HG03025 (cell line): Measurements from ENCODE around the gene ELMO3.

ENCODE experiments used
- ATAC-seq: cut with Tn5 transposase; IDR thresholded peaks from one replicate; pipeline ENCODE4 v1.9.1; 2021; ENCODE audit warnings: mild to moderate bottlenecking, moderate library complexity; ENCODE audit not compliant: unreplicated experiment, low FRiP score

ELMO3 gene

DNA sequence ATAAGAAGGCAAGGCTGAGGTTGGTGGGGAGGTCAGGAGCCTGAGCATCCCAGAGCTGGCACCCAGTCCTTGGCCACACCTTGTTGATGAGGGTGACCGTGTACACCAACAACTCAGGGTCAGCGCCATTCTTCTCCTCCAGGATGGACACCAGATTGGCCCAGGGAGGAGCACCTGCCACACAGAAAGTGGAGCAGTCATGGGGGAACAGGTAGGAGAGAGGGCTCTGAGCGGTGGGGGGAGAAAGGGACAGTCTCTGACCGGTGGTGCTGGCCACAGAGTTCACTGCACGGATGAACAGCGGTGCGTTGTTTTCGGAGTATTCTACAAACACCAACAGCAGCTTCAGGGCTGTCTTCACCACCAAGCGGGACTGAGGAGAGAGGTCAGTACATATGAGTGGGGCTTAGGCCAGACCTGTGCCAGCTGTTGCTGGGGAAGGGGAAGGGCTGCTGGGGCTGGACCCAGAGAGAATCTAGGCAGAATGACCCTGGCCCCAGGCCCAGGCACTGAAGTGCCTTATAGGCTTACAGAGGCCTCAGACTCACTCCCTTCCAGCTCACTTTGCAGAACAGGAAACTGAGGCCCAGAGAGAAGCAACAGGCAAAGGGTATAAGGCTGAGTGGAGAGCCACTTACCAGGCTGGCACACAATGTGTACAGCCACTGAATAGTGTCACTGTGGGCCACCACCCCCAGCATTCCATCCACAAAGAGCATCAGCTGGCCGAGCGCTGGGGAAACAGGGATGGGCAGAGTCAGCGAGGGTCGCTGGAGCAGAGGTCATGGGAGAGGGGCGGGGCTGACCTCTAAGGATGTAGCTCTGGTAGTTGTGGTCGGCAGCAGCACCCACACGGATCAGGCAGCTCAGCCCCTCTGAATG lies 38.7 kb downstream of the ELMO3 start:
- ATAC-seq = no peak

DNA sequence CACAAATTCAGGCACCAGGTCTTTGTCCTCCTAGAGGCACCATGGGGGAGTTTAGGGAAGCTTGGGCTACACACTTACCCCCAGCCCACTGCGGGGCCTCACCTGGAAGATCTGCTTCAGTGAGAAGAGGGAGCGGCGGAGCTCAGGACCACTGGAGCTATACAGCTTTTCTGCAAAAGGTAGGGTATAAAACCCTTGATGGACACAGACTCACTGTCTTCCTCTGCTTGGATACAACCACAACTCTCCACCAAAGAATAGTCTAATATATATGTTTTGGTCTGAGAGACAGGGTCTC lies 39.3 kb downstream of the ELMO3 start:
- no peak for ATAC-seq

DNA sequence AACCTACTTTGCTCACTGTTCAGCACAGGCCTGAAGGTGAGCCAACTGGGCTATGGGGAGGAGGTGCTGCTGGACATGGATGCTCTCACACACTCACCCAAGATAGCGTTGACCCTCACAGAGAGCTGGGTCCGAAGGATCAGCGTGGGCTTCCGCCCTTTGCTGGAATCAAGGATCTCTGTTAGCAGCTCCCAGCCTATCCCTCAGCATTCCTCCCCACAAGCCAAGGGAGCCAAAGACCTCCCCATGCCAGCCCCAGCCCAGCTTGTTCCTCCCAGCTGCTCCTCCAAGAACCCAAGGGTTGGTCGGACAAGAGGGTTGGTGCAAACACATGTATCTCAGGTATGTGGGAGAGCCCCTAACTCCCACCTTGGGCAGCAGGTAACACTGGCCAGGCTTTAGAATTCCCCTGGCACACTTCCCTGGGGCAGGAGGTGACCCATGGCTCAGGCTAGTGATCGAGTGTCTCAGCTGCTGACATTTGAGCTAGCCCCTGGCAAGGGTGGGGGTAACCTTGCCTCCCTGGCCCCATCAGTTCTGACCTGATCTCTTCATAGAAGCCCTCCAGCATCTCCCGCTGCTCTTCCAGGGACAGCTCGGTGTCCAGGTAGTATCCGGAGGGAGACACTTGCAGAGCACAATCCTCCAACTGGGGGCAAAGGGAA lies 40.0 kb downstream of the ELMO3 start:
- ATAC-seq = no peak

DNA sequence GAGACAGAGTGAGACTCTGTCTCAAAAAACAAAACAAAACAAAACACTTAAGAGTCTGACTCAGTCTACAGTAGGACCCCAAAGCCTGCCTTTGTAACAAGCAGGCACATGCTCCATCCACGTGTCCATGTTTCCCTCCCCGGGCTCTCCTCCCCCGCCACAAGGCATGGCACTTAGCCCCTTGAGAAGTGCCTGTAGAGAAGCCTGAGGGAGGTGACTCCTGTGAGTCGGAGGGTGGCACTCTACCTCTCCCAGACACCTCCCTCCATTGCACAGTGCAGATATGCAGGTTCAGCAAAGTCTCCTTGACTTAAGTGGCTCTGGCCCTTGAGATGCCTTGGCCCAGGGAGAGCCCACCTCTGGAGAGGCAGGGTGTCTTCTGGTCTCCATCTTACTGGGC lies 41.6 kb downstream of the ELMO3 start:
- no peak for ATAC-seq

DNA sequence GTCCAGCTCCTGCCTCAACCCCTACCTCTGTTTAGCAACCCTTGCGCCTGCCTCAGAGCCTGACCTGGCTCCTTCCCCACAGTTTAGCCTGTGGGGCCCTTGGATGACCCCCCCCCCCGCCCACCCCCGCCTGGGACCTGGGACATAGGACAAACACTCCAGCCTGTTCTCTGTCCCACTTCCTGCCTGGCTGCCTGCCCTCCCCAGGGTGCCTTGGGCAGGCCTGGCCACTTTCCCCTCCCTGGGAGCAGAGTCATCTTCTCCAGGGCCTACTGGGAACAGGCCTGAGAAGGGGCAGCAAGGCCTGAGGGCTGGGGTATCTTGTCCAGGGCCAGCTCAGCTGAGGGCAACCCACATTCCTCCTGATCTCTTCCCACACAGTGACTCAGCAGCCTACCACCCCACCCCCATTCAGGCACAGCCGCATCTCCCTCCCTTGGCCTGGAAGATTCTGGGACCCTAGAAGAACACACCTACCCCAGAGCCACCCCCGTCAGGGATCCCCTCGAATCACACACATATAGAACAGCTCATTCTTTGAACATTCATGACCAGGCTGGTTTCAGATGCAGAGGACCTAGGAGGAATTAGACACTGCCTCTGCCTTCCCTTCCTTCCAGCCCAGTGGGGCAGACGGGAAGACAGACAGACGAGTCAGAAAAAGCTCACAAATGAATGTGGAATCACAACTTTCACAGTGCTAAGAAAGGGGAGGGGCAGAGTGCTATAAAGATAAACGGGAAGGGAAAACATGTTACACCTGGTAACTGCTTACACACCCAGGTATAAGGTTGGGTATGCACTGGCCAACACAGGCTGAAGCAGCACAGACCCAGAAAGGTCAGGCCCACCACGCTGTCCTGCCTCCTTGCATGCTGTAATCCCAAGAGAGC lies 42.3 kb downstream of the ELMO3 start:
- no peak for ATAC-seq

DNA sequence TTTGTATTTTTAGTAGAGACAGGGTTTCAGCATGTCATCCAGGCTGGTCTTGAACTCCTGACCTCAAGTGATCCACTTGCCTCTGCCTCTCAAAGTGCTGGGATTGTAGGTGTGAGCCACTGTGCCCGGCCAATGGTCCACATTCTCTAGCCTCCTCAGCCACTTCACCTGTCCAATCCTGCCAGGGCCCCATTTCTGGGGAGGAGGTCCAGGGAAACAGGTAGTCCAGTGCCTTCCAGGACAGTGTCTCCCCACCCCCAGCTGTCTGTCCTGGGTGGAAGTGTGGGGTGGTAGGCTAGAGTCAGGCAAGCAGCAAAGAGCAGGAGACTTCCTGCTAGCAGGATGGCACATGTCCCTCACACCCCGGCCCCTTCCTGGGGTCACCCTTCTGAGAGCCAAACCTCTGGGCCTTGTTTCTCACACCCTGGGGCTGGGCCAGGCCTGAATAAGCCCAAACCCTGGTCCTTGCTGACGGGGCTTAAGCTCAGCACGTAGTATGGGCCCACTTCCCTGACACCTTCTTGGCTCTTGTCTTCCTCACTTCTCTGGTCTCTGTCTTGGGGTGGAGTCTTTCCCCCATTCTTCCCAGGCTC lies 43.3 kb downstream of the ELMO3 start:
- ATAC-seq = no peak

DNA sequence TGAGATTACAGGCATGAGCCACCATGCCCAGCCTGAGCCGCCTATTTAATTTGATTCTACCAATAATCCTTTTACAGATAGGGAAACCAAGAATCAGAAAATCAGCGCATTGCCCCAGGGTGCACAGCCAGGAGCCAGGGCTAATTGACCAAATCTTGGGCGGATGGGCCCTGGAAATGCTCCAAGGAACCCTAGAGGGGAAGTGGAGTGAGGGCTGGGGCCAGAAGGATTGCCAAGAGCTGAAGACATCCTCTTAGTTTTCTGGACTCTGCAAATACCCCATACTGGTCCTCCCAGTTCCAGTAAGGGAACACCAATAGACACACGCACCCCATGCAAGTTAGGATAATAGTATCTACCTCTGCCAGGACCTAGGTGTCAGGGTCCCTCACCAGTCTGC lies 44.5 kb downstream of the ELMO3 start:
- no peak for ATAC-seq

DNA sequence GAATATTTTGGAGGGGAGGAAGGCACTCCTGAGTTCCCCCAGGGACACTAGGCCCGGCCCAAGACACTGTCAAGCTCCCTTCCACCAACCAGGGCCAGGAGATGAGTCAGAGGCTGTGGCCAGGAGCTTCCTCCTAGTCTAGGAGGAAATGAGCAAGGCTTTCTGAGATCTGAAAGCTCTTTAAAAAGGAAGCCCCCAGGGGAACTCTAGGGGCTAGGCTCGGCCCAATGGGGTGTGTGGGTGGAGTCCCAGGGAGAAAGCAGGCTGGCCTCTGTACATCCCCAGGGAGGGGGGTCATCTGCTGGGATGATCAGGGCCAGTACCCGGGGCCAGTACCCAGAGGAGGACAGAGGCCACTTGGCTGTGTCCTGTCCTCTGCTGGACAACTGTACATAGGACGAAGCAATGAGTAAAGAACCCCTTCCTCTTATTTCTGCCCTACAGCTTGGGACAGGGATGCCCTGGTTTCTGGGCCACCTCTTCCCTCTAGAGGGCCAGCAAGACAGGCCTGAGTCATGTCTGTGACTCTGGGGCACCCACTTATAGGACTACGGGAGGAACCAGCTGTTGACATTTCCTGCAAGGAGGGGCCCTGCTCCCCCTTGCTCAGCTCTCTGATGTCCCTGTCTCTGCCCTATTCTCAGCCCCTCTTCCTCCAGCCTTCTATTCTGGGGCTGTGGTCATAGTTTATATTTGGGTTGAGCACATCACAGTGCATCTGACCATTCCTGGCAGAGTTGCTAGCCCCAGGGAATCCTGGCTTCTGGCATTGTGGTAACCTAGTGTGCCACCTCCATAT lies 45.7 kb downstream of the ELMO3 start:
- peak; percentile 29 for ATAC-seq

DNA sequence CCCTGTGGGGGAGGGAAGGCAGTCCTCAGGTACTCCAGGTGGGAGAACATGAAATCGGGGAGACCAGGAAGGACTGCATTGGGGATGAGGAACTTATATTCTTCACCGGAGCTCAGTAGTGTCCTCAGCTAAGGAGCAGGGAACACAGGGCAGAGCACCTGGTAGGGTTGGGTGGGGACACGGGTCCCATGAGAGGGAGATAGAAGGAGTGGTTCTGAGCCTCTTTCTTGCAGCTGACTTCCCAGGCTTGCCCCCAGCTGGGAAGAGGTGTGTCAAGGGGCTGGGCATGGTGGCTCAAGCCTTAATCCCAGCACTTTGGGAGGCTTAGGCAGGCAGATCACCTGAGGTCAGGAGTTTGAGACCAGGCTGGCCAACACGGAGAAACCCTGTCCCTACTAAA lies 46.3 kb downstream of the ELMO3 start:
- no peak for ATAC-seq

DNA sequence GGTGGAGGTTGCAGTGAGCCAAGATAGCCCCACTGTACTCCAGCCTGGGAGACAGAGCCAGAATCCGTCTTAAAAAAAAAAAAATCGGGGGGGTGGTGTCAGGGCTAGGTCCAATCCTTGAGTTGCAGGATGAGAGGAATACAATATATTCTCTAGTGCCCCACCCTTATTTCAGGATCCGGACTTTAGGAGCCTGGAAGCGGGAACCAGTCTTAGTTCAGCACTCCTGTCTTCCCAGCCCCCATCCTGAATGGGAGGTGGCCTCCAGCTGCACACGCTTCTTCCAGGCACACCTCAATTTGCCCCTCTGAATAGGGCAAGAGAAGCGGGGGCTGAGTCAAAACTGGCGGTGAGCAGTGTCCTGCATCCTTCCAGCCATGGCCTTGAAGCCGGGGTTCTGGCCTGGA lies 46.7 kb downstream of the ELMO3 start:
- no peak for ATAC-seq

DNA sequence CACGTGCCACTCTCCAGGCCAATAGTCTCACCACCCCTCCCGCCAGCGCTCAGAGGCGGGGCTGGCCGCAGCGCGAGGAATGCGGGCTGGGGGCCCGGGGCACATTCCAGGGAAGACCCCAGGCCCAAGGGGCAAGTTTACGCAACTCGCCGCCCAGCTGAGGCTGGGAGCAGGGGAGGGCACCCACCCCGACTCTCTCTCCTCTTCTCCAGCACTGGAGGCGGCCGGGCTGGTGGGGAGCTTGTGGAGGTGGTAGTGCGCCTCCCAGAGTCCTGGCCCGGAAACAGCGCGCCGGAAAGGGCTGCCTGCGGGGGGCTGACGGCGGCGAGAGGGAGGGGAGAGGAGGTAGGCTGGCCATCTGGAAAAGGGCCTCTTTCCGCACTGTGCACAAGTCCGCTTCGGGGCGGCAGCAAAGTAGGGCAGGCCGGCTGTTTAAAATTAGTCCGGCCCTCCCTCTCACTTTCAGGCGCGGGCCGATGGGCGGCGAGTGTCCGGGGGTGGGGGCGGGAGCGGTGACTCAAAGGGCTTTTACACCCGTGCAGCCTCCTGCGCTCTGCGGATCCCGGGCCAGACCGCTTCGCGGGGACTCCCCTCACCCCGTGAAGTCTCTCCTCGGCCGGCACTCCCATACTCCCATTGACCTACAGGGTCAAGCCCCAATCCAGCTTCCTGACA lies 47.3 kb downstream of the ELMO3 start:
- ATAC-seq = no peak

DNA sequence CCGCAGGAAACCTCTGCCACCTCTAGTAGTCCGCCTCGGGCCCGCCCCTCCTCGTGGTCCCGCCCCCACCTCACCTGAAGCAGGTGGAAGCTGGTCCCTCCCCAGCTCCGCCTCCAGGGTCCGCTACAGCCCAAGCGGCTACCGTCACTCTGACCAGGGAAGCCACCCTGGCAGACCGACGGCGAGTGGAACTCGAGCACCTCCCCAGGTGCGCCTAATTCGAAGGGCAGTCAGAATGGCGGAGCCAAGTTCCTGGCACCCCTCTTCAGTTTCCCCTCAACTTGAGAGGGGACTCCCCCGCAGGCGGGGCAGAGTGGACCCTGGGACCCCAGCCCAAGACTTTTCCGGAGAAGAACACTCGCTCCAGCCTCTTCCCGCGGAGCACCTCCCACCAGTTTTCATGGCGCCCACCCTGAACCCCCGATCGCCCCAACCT lies 47.8 kb downstream of the ELMO3 start:
- ATAC-seq = no peak

DNA sequence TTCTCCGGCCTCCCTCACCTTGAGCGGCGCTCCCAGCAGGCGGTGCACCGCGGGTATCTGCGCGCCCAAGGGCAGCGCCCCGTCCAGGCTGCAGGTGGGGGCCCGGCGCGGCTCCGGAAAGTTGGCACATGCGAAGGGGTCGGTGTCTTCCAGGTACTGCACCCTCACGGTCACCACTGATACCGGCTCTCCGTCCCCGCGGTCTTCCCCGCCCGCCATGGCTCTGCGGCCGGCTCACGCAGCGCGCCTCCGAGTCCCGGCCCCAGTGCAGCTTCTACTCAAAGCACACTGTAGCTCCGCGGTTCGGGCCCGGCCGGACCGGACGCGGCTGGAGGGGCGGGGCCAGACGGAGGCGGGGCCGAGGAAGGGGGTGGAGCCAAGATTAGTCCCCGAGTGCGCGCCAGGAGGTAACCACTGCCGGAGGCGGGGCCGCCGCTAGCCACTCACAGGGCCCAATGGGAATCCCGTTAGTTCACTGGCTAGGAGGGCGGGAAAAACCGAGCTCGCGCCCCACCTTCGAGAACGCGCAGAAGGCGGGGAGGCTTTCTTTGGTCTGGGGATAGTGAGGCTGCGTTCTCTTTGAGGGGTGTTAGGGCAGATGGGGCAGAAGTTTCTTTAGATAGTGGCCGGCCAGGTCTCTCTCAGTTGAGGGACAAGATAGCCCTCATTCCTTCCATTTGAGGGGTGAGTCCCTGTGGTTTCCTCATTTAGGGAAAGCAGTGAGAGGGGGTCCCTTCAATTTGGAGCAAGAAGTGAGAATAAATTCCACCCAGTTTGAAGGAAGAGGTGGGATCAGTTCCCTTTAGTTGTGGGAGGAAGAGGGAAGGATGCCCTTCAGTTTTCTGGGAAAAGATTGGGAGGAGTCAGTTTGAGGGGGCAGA lies 48.5 kb downstream of the ELMO3 start, which contains the start of gene FHOD1:
FHOD1 (minus strand) TSS at position 290 of the 881 bp plus-strand sequence; CDS start at position 219, 71 bp downstream.
- ATAC-seq = peak; percentile 43

DNA sequence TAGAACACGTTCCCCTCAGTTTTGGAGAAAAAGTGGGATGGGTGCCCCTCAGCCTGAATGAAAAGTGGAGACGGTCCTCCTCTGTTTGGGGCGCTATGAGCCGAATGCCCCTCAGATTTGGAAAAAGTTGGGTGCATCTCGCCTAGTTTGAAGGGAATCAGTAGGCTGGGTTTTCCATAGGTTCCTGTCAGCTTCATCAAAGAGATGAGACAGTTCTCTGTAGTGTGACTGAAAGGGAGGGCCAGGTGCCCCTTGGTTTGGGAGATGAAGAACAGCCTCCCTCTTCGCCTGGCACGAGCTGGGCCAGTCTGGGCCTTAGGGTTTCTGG lies 49.1 kb downstream of the ELMO3 start:
- ATAC-seq = no peak

DNA sequence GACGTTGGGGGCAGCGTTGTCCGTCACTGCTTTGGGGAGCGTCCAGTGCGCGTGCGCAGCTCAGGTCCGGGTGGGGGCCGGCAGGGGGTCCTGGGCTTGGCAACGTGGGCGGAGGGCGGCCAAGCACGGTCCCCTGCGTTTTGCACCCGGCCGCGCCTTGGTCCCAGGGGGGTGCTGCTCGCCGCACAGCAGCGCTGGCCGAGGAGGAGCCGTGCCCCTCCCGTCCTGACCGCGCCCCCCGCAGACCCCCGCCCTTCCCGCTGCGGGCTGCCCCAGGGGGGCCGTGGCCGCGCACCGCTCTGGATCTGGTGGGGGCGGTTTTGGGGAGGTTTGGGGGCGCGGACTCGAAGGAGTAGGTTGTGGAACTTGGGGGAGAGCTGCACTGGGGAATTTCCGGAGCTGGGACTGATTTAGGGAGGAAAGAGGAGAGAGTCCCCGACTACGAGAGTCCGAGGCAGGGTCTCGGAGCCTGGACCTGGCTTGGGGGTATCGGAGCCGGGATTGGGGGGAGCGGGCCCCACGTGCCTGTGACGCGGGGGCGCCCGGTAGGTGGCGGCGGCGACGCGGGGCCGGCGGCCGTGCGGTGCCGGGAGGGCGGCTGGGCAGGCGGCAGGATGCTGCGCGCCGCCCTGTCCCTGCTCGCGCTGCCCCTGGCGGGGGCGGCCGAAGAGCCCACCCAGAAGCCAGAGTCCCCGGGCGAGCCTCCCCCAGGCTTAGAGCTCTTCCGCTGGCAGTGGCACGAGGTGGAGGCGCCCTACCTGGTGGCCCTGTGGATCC lies 49.7 kb downstream of the ELMO3 start, which contains the start of gene SLC9A5:
SLC9A5 (plus strand) TSS at position 579 of the 777 bp plus-strand sequence; CDS start at position 615, 36 bp downstream.
- ATAC-seq = no peak

DNA sequence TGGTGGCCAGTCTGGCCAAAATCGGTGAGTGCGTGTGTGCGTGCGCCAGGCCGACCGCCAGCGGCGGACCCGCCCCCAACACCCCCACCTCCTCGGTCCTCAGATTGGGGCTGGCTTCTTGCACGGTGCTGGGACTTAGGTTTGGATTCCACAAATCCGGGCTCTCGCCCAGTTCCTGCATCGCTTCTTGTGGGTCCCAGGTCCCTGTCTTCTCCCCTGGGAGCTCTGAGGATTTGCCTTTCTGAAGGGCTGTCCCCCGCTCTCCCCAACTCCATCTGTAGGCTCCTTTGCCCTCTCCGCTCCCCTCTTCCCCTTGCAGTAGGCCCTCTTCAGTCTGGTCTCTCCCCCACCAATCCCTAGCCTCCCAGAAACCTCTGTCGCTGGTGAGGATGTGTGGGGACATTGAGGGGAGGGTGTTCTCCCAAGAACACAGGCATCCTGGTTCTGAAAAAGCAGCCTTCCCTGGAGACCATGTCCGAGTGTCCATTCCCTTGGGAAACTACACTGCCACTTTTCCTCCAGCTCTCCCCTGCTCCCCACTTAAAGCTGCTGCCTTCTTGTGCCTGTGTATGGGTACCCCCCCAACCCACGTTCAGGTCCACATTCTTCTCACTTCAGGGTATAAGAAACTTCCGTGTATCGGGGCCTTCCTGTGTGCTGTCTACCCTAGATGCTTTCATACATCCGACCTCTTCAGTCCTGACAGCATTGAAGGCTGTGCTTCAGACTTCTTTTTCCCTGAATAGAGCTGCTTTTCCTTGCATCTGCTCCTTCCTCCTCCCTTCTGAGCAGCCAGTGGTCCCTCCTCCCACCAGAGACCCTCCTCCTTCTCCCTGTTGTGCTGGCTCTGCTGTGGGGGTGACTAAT lies 50.5 kb downstream of the ELMO3 start:
- no peak for ATAC-seq

DNA sequence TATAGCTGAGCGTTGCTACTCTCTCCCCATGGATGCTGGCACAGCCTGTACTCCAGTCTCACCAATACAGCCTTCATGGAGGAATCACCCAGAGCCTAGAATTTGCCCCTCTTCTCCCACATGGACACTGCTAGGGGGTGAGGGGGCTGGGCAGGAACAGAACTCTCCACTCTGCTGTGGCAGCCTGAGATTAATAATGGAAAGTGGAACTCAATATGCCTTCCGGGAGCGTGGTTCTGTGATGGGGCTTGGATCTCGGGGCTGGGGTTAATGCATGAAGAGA lies 51.1 kb downstream of the ELMO3 start:
- ATAC-seq = no peak
